DND-41 (cell line): ENCODE data around the gene HS3ST3A1.
"Not testable (repeated sequence)": the region's sequence is repeated elsewhere in the genome, so short reads cannot be mapped to it uniquely, and the experiment has no call there.

ENCODE experiments used
- ATAC-seq: fragments of 200-7000 bp; cut with Tn5 transposase; 3 replicates; pipeline ENCODE4 v1.9.1; 2021; ENCODE audit warnings: low read depth; ENCODE audit not compliant: insufficient read depth
- DNase-seq: peaks from one replicate; pipeline ENCODE4 v3.0.0-alpha.2; 2020
- H2AFZ ChIP-seq: 2 replicates; pipeline ENCODE4 v1.6.0; 2012; ENCODE audit warnings: low read depth, low read length
- H3K27ac ChIP-seq: 2 replicates; pipeline ENCODE4 v1.5.1; 2012; ENCODE audit warnings: low read length, inconsistent platforms
- H3K27me3 ChIP-seq: fragments of 200-600 bp; sonication (generic); 2 replicates; pipeline ENCODE4 v1.6.0; 2012; ENCODE audit warnings: low read length, mild to moderate bottlenecking, inconsistent platforms; ENCODE audit not compliant: insufficient read depth, poor library complexity
- H3K36me3 ChIP-seq: 2 replicates; pipeline ENCODE4 v1.5.1; 2012; ENCODE audit warnings: low read length, inconsistent platforms; ENCODE audit not compliant: insufficient read depth
- H3K4me1 ChIP-seq: 2 replicates; pipeline ENCODE4 v1.5.1; 2012; ENCODE audit warnings: mild to moderate bottlenecking, low read length; ENCODE audit not compliant: insufficient read depth
- H3K4me2 ChIP-seq: 2 replicates; pipeline ENCODE4 v1.6.0; 2012; ENCODE audit warnings: mild to moderate bottlenecking, moderate library complexity, low read length, inconsistent platforms; ENCODE audit not compliant: insufficient read depth
- H3K4me3 ChIP-seq, 2 experiments: fragments of 200-600 bp in 1 of 2; shearing (Covaris generic) in 1 of 2; 2 replicates each; pipeline ENCODE4 v1.5.1; 2012 to 2016; ENCODE audit warnings: inconsistent platforms in 2 of 2, low read length in 2 of 2, mild to moderate bottlenecking in 2 of 2, low read depth in 1 of 2, moderate library complexity in 1 of 2
- H3K79me2 ChIP-seq: 2 replicates; pipeline ENCODE4 v1.6.0; 2012; ENCODE audit warnings: low read length, inconsistent platforms; ENCODE audit not compliant: insufficient read depth
- H3K9ac ChIP-seq: 2 replicates; pipeline ENCODE4 v1.6.0; 2012; ENCODE audit warnings: low read depth, mild to moderate bottlenecking, inconsistent platforms, low read length, moderate library complexity
- H3K9me3 ChIP-seq: 2 replicates; pipeline ENCODE4 v1.5.1; 2012; ENCODE audit warnings: low read length, moderate library complexity, mild to moderate bottlenecking, inconsistent platforms; ENCODE audit not compliant: insufficient read depth, severe bottlenecking
- H4K20me1 ChIP-seq: 2 replicates; pipeline ENCODE4 v1.6.0; 2012; ENCODE audit warnings: low read length; ENCODE audit not compliant: insufficient read depth
- CTCF ChIP-seq: IDR thresholded peaks from 2 replicates; pipeline ENCODE4 v1.5.1; 2012; ENCODE audit warnings: borderline replicate concordance, low read length, moderate library complexity, mild to moderate bottlenecking; ENCODE audit not compliant: poor library complexity, severe bottlenecking; ENCODE audit errors: extremely low read depth
- EZH2 ChIP-seq: IDR thresholded peaks from 3 replicates; pipeline ENCODE4 v1.6.1; 2012; ENCODE audit warnings: borderline replicate concordance, low read depth, mild to moderate bottlenecking, moderate library complexity, low read length, inconsistent platforms; ENCODE audit not compliant: severe bottlenecking

The HS3ST3A1 gene

GRCh38 chr17:13558588-13558987 lies 43.1 kb downstream of the HS3ST3A1 start:
- no peak overlapping the region for H3K9ac ChIP-seq
- no peak for ATAC-seq

GRCh38 chr17:13557077-13557476 lies 44.7 kb downstream of the HS3ST3A1 start:
- no peak overlapping the region for H3K4me3 ChIP-seq
- H3K9ac ChIP-seq, result no peak overlapping the region
- no peak for DNase-seq
- H3K4me1 ChIP-seq, result no peaks in the 10 kb centered on the region
- H3K27ac ChIP-seq, result no peak overlapping the region
- no peak for TF ChIP-seq EZH2
- no peaks in the 10 kb centered on the region for H3K36me3 ChIP-seq
- H3K27me3 ChIP-seq, result no peaks in the 10 kb centered on the region
- no peak overlapping the region for H3K4me2 ChIP-seq
- H4K20me1 ChIP-seq, result no peaks in the 10 kb centered on the region
- H2AFZ ChIP-seq, result no peak overlapping the region
- no peaks in the 10 kb centered on the region for H3K79me2 ChIP-seq
- no peaks in the 10 kb centered on the region for H3K9me3 ChIP-seq
- no peak for ATAC-seq

More at GRCh38 chr17:13558588-13558987, 43.1 kb downstream of the HS3ST3A1 start:
- no peak overlapping the region for H3K4me3 ChIP-seq
- no peak overlapping the region for H3K4me2 ChIP-seq
- no peaks in the 10 kb centered on the region for H4K20me1 ChIP-seq
- H3K36me3 ChIP-seq, result no peaks in the 10 kb centered on the region
- TF ChIP-seq EZH2, result no peak
- no peak for TF ChIP-seq CTCF
- H3K9me3 ChIP-seq, result no peaks in the 10 kb centered on the region
- H3K27me3 ChIP-seq, result no peaks in the 10 kb centered on the region
- H2AFZ ChIP-seq, result no peak overlapping the region
- no peak overlapping the region for H3K27ac ChIP-seq
- H3K79me2 ChIP-seq, result no peaks in the 10 kb centered on the region
- H3K4me1 ChIP-seq, result no peaks in the 10 kb centered on the region
- DNase-seq, result no peak

- no peaks in the 10 kb centered on the region for H3K9me3 ChIP-seq
- TF ChIP-seq CTCF (no peak), EZH2 (no peak)
- H3K4me3 ChIP-seq, result no peak overlapping the region
- no peak overlapping the region for H3K27ac ChIP-seq
- DNase-seq, result no peak
- no peaks in the 10 kb centered on the region for H4K20me1 ChIP-seq
- no peaks in the 10 kb centered on the region for H3K27me3 ChIP-seq
- no peaks in the 10 kb centered on the region for H3K36me3 ChIP-seq
- no peak overlapping the region for H2AFZ ChIP-seq
- no peaks in the 10 kb centered on the region for H3K4me1 ChIP-seq
- H3K4me2 ChIP-seq, result no peak overlapping the region
- no peak overlapping the region for H3K9ac ChIP-seq
- H3K79me2 ChIP-seq, result no peaks in the 10 kb centered on the region
- no peak for ATAC-seq
These were observed 47.5 kb downstream of the HS3ST3A1 start for GRCh38 chr17:13554231-13554630.

- Histone ChIP-seq H3K27me3 (no peaks in the 10 kb centered on the region), H3K4me3 (no peak overlapping the region), H3K9ac (no peak overlapping the region), H3K4me1 (no peaks in the 10 kb centered on the region), H3K9me3 (no peaks in the 10 kb centered on the region), H3K36me3 (no peaks in the 10 kb centered on the region), H3K4me2 (no peak overlapping the region), H3K27ac (no peak overlapping the region), H2AFZ (no peak overlapping the region), H4K20me1 (no peaks in the 10 kb centered on the region), H3K79me2 (no peaks in the 10 kb centered on the region)
- TF ChIP-seq EZH2, result no peak
- TF ChIP-seq CTCF, result no peak
- DNase-seq (no peak), ATAC-seq (no peak)
These were observed 51.4 kb downstream of the HS3ST3A1 start for GRCh38 chr17:13550291-13550690.

GRCh38 chr17:13548576-13548975 lies 53.2 kb downstream of the HS3ST3A1 start:
- not testable (repeated sequence) for H4K20me1 ChIP-seq, H3K4me1 ChIP-seq

More at GRCh38 chr17:13548576-13548975, 53.2 kb downstream of the HS3ST3A1 start:
- not testable (repeated sequence) for H3K79me2 ChIP-seq, H3K9me3 ChIP-seq, H3K36me3 ChIP-seq, H3K4me2 ChIP-seq, H3K27ac ChIP-seq, H3K9ac ChIP-seq, H3K27me3 ChIP-seq, H2AFZ ChIP-seq, H3K4me3 ChIP-seq, DNase-seq, ATAC-seq
